ENCODE data around the gene RAB40C.

RAB40C gene

GRCh38 chr16:668519-669171 is 78.8 kb downstream of the RAB40C start:
- no peak for DNase-seq (ENCODE audit: low spot score)

GRCh38 chr16:669666-670065 is 79.8 kb downstream of the RAB40C start:
- no peak for DNase-seq (ENCODE audit: low spot score)

DNA sequence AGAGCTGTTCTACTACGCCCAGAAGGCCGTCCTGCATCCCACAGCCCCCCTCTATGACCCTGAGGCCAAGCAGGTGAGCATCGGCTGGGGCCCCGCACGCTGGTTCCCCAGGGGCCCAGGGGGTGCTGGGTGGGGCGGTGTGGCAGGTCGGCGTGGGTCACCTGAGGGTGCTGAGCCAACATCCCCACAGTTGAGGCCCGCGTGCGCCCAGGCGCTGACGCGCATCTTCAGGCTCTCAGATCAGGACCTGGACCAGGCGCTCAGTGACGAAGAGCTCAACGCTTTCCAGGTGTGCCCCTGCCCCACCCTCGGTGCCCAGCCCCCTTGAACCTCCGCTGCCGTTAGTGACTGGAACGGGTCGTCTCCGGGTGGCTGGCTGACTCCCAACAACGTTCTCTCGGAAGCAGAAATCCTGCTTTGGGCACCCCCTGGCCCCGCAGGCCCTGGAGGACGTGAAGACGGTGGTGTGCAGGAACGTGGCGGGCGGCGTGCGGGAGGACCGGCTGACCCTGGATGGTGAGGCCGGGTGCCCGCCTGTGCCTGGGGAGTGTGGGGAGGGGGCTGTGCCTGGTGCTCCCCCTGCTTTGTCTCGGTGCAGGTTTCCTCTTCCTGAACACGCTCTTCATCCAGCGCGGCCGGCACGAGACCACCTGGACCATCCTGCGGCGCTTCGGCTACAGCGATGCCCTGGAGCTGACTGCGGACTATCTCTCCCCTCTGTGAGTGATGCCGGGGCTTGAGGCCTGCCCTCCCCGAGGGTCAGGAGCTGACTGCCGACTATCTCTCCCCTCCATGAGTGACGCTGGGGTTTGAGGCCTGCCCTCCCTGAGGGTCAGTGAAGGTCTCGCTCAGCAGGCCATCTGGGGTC is 80.9 kb downstream of the RAB40C start:
- no peak for DNase-seq (ENCODE audit: low spot score)

GRCh38 chr16:671353-672131 is 81.7 kb downstream of the RAB40C start:
- DNase-seq (ENCODE audit: low spot score): no peak

DNA sequence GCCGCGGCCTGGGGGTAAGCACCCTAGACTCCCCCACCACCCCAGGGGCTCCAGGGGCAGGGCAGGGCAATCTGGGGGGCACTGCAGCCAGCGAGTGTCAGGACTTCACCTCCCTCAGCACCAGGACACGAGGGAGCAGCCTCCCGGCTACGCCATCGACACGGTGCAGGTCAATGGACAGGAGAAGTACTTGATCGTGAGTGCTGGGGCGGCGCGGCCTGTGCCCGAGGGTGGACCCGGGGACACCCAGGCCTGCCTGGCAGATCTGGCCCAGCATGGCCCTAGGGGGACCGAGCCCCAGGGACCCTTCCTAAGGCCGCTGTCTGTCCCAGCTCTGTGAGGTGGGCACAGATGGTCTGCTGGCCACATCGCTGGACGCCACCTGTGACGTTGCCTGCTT is 82.5 kb downstream of the RAB40C start:
- no peak for DNase-seq (ENCODE audit: low spot score)

GRCh38 chr16:672851-673250 is 83.0 kb downstream of the RAB40C start:
- DNase-seq (ENCODE audit: low spot score): no peak

DNA sequence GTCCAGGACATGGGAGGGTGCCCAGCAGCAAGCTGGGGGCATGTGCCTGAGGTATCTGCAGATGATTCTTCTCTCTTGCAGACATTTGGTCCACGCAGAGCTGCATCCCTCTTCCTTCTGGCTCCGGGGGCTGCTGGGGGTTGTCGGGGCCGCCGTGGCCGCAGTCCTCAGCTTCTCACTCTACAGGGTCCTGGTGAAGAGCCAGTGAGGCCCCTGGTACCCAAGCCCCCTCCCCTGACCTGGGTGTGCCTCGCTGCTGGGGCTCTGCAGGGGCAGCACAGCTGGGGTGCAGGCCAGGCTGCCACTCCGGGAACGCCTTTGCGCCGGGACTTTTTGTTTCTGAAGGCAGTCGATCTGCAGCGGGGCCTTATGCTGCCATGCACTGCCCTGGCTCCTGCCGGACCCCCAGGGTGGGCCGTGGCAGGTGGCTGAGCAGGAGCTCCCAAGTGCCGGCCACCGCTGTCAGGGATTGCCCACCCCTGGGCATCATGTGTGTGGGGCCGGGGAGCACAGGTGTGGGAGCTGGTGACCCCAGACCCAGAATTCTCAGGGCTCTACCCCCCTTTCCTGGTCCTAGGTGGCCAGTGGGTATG is 83.6 kb downstream of the RAB40C start:
- no peak for DNase-seq (ENCODE audit: low spot score)

DNA sequence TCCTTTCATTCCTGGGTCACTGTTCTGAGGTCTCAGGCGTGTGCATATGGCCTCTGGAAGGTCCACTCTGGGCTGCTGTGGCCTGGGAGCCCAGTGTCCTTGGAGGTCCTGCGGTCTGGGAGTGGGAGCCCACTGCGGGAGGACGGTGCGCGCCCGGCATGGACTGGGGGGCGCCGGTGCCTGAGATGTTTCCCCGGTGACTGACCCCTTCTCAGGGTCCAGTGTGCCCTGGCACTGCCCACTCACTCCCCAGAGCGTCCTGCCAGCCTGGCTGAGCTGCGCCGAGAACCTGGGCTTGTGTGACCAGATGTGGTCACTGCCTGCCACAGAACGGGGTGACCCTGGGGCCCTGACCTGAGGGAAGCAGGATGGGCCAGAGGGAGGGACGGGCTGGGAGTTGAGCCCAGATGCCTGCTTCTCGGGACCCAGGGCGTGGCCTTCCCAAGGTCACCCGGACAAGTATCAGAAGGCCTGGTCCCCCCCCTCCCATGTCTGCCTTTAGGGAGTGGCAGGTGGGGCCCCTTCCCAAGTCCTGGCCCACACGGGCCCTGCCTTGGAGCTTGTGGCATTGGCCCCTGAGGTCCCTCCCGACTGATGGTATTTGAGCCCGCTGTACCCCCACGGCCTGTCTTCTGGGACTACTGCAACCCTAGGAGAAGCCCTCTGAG is 84.5 kb downstream of the RAB40C start:
- no peak for DNase-seq (ENCODE audit: low spot score)

DNA sequence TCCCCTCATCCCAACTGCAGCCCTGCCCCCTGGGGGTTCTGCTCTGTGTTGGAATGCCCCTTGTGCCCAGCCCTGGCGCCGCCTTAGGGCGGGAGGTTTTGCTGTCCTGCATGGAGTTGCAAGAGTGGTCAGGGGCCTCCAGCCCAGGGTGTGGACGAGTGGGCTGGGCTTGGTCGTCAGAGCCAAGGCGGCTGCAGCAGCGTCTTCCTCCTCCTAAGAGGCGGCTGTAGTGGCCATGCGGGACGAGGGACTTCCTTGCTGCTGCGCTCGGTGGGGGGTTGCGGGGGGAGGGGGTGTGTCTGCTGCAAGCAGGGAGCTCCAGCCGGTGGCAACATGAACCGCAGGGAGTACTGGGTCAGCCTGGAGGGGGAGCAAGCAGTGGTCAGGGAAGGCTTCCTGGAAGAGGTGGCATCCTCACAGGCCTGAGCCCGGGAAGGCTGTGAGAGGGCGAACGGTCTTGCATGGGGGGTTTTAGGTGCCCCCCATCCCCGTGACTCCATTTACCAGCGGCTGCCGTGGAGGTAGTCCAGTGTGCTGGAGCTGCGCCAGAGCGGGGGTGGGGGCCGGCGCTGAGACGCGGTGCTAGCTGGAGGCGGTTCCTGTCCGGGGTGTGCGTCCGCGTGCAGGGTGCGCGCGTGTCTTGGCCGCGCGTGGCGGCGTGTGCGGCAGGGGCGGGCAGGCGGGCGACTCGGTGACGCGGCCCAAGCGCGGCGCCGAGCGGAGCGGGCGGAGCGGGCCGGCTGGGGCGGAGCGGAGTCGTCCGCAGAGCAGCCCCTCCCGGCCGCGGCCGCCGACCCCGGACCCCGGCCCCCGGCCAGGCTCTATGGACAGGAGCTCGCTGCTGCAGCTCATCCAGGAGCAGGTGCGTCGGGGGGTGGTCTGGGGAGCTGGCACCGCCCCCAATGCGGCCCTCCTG is 85.4 kb downstream of the RAB40C start, which contains the start of gene RHBDL1:
Gene RHBDL1, plus strand, starts transcription at position 704 of the 916 bp plus-strand sequence. Its CDS starts 120 bp downstream, at position 824.
- DNase-seq (ENCODE audit: low spot score): no peak

GRCh38 chr16:675884-676564 is 86.2 kb downstream of the RAB40C start:
- DNase-seq (ENCODE audit: low spot score): no peak

GRCh38 chr16:676565-676902 is 86.7 kb downstream of the RAB40C start:
- no peak for DNase-seq (ENCODE audit: low spot score)

- no peak for DNase-seq (ENCODE audit: low spot score)
These were observed 87.0 kb downstream of the RAB40C start for GRCh38 chr16:676913-677312.

DNA sequence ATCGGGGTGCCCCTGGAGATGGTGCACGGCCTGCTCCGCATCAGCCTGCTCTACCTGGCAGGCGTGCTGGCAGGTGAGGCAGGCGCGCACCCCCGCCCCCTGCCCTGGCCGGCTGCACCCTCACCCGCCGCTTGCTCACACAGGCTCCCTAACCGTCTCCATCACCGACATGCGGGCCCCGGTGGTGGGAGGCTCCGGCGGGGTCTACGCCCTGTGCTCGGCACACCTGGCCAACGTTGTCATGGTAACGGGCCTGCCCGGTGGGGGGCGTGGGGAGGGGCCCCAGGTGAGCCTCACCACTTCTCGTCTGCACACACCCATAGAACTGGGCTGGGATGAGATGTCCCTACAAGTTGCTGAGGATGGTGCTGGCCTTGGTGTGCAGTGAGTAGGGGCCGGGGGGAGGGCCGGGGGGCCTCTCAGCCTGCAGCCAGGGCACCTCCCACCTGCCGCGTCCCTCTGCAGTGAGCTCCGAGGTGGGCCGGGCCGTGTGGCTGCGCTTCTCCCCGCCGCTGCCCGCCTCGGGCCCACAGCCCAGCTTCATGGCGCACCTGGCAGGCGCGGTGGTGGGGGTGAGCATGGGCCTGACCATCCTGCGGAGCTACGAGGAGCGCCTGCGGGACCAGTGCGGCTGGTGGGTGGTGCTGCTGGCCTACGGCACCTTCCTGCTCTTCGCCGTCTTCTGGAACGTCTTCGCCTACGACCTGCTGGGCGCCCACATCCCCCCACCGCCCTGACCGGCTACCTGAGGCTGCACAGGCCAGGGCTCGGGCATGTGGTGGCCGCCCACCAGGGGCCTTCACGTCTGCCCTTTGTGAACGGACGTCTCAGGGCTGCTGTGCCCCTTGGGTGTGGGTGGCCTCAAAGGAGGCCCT is 87.7 kb downstream of the RAB40C start:
- DNase-seq (ENCODE audit: low spot score): no peak

GRCh38 chr16:678209-678857 is 88.5 kb downstream of the RAB40C start:
- DNase-seq (ENCODE audit: low spot score): no peak
